ENCODE results near the gene ENTPD7. TPM values are rescaled to one million over a fixed set of nuclear protein-coding genes. Genes with fewer than 3 reads are reported as not detected.

ENTPD7 gene
- total and polyA plus RNA-seq, 7 donors, result 1.2 to 6.6 (median 3.5) TPM

- Histone ChIP-seq H3K4me3 (no peak overlapping the region), H3K27me3 (no peaks in the 10 kb centered on the region), H3K9me3 (no peaks in the 10 kb centered on the region), H3K36me3 (peaks cover 0 to 23% (median 0%) of the 10 kb centered on the region in 4 donors), H3K27ac (no peak overlapping the region), H3K4me1 (peaks cover 0 to 3% (median 0%) of the 10 kb centered on the region in 4 donors)
- intact Hi-C loops (cut with DNase I), result no loop called here
- DNase-seq, result no peak
- TF ChIP-seq CTCF (IDR thresholded peaks at IDR 0.05), result no peak
- WGBS, 2 donors, result 89 to 91% methylated on average over 3 of the region's 3 CpGs
These were observed 19.6 kb downstream of the ENTPD7 start for GRCh38 chr10:99678921-99679320.

GRCh38 chr10:99681553-99681952 is 22.2 kb downstream of the ENTPD7 start:
- Histone ChIP-seq H3K4me3 (no peak overlapping the region), H3K36me3 (peaks cover 0 to 30% (median 0%) of the 10 kb centered on the region in 4 donors), H3K9me3 (no peaks in the 10 kb centered on the region), H3K27ac (no peak overlapping the region), H3K4me1 (peaks cover 0 to 2% (median 0%) of the 10 kb centered on the region in 4 donors), H3K27me3 (no peaks in the 10 kb centered on the region)
- no peak for DNase-seq
- TF ChIP-seq POLR2A (IDR thresholded peaks at IDR 0.05) (no peak), CTCF (IDR thresholded peaks at IDR 0.05) (no peak), POLR2AphosphoS5 (IDR thresholded peaks at IDR 0.05) (no peak), EP300 (IDR thresholded peaks at IDR 0.05) (no peak)
- intact Hi-C loops (cut with DNase I), result no loop called here
- WGBS, 2 donors, result 79 to 84% methylated on average over 4 of the region's 4 CpGs

GRCh38 chr10:99682032-99682431 is 22.7 kb downstream of the ENTPD7 start:
- peaks cover 0 to 30% (median 0%) of the 10 kb centered on the region in 4 donors for H3K36me3 ChIP-seq
- no peak for DNase-seq
- no peaks in the 10 kb centered on the region for H3K9me3 ChIP-seq
- 11 to 29% methylated on average over 1 of the region's 1 CpG for WGBS, 2 donors
- no peaks in the 10 kb centered on the region for H3K27me3 ChIP-seq
- H3K4me1 ChIP-seq, result no peaks in the 10 kb centered on the region
- TF ChIP-seq EP300 (IDR thresholded peaks at IDR 0.05) (no peak), POLR2A (IDR thresholded peaks at IDR 0.05) (no peak), POLR2AphosphoS5 (IDR thresholded peaks at IDR 0.05) (no peak), CTCF (IDR thresholded peaks at IDR 0.05) (no peak)
- no peak overlapping the region for H3K27ac ChIP-seq
- intact Hi-C loops (cut with DNase I), result no loop called here
- no peak overlapping the region for H3K4me3 ChIP-seq

- no peak overlapping the region for H3K27ac ChIP-seq
- TF ChIP-seq POLR2A (IDR thresholded peaks at IDR 0.05) (no peak), CTCF (IDR thresholded peaks at IDR 0.05) (no peak), POLR2AphosphoS5 (IDR thresholded peaks at IDR 0.05) (no peak), EP300 (IDR thresholded peaks at IDR 0.05) (no peak)
- no peaks in the 10 kb centered on the region for H3K9me3 ChIP-seq
- 23 to 61% methylated on average over 1 of the region's 1 CpG for WGBS, 2 donors
- DNase-seq, result no peak
- intact Hi-C loops (cut with DNase I), result no loop called here
- H3K4me3 ChIP-seq, result no peak overlapping the region
- peaks cover 0 to 30% (median 0%) of the 10 kb centered on the region in 4 donors for H3K36me3 ChIP-seq
- no peaks in the 10 kb centered on the region for H3K4me1 ChIP-seq
- H3K27me3 ChIP-seq, result no peaks in the 10 kb centered on the region
These were observed 23.4 kb downstream of the ENTPD7 start for GRCh38 chr10:99682752-99683151.

GRCh38 chr10:99685597-99685967 is 26.3 kb downstream of the ENTPD7 start:
- peaks cover 0 to 21% (median 0%) of the 10 kb centered on the region in 4 donors for H3K36me3 ChIP-seq
- H3K27ac ChIP-seq, result no peak overlapping the region

More at GRCh38 chr10:99685597-99685967, 26.3 kb downstream of the ENTPD7 start:
- Histone ChIP-seq H3K27me3 (no peaks in the 10 kb centered on the region), H3K4me1 (no peaks in the 10 kb centered on the region), H3K4me3 (no peak overlapping the region), H3K9me3 (no peaks in the 10 kb centered on the region)
- 27 to 32% methylated on average over 2 of the region's 2 CpGs for WGBS, 2 donors
- no peak for DNase-seq
- intact Hi-C loops (cut with DNase I), result no loop called here
- TF ChIP-seq POLR2AphosphoS5 (IDR thresholded peaks at IDR 0.05) (no peak), EP300 (IDR thresholded peaks at IDR 0.05) (no peak), CTCF (IDR thresholded peaks at IDR 0.05) (no peak), POLR2A (IDR thresholded peaks at IDR 0.05) (no peak)

All from sigmoid colon (tissue), 7 donors.